Stomach smooth muscle (tissue), 2 donors: Measurements from ENCODE around the gene OSBP2.

Experiments used
- H3K27ac ChIP-seq: one replicate; pipeline ENCODE4 v1.7.0; 2013; ENCODE audit warnings: mild to moderate bottlenecking, low read length, inconsistent platforms
- H3K27me3 ChIP-seq, 2 donors: one replicate each; pipeline ENCODE4 v1.7.0; 2013; ENCODE audit warnings: low read length in 2 of 2; ENCODE audit not compliant: insufficient read depth in 2 of 2, control insufficient read depth in 1 of 2
- H3K36me3 ChIP-seq, 2 donors: one replicate each; pipeline ENCODE4 v1.7.0; 2013; ENCODE audit warnings: low read length in 2 of 2; ENCODE audit not compliant: control insufficient read depth in 2 of 2, insufficient read depth in 2 of 2
- H3K4me1 ChIP-seq: one replicate; pipeline ENCODE4 v1.7.0; 2013; ENCODE audit warnings: low read length; ENCODE audit not compliant: control insufficient read depth, insufficient read depth
- H3K4me3 ChIP-seq, 2 donors: one replicate each; pipeline ENCODE4 v1.7.0; 2013; ENCODE audit warnings: low read length in 2 of 2
- H3K9ac ChIP-seq, 2 donors: one replicate each; pipeline ENCODE4 v1.7.0; 2013; ENCODE audit warnings: low read length in 2 of 2, mild to moderate bottlenecking in 1 of 2
- H3K9me3 ChIP-seq, 2 donors: one replicate each; pipeline ENCODE4 v1.7.0; 2013; ENCODE audit warnings: low read length in 2 of 2; ENCODE audit not compliant: control insufficient read depth in 2 of 2
- donor health status: healthy.
- donor health status: Pancreatic carcinoma.

The OSBP2 gene

DNA sequence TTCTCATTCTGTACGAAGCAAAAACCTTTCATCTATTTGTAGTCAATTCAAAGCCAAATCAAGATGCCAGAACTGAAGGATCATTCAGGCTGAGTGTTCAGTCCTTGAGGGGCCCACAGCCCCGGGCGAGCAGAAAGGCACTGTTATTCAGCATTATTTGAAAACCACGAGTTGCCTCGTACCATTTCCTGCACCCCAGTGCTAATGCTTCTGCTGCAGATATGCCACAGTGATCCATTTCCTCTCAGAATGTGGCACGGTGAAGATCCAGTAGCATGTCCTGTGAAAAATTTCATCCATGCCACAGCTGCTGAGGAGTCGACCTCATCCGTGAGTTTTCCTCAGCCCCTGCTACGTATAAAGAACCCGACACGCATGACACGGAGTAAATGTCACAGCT lies 85.4 kb downstream of the OSBP2 start:
- no peak overlapping the region for H3K4me3 ChIP-seq
- H3K27ac ChIP-seq, result no peak overlapping the region
- H3K27me3 ChIP-seq, result no peaks in the 10 kb centered on the region
- no peak overlapping the region for H3K9ac ChIP-seq
- no peaks in the 10 kb centered on the region for H3K4me1 ChIP-seq
- no peaks in the 10 kb centered on the region for H3K9me3 ChIP-seq
- no peaks in the 10 kb centered on the region for H3K36me3 ChIP-seq

DNA sequence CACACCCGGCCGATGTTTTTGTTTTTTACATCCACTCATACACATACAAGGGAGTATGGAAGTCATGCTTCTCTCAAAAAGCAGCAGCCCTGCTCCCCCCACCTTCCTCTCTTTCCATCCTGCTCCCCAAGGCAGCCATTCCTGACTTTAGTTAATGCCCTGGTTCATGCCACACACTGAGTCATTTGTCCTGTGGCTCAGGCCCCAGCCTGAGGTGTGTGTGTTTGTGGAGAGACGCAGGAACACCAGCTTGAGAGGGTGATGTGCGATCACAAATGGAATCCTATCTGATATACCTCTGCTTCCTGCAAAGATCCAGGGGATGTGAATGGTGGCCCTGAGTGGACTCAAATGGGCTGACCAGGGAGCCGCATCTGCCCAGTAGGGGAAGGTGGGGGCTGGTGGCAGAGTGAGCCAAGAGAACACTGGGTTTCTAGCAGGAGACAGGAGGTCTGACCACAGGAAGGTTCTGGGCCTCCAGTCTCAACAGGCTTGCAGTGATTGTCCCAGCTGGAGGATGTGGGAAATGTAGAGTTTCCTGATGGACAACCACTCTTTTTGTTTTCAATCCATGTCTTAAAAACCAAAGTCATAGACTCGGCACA lies 86.7 kb downstream of the OSBP2 start:
- no peaks in the 10 kb centered on the region for H3K27me3 ChIP-seq
- H3K27ac ChIP-seq, result no peak overlapping the region
- H3K36me3 ChIP-seq, result no peaks in the 10 kb centered on the region
- H3K4me1 ChIP-seq, result no peaks in the 10 kb centered on the region
- H3K9me3 ChIP-seq, result no peaks in the 10 kb centered on the region
- no peak overlapping the region for H3K9ac ChIP-seq
- no peak overlapping the region for H3K4me3 ChIP-seq

DNA sequence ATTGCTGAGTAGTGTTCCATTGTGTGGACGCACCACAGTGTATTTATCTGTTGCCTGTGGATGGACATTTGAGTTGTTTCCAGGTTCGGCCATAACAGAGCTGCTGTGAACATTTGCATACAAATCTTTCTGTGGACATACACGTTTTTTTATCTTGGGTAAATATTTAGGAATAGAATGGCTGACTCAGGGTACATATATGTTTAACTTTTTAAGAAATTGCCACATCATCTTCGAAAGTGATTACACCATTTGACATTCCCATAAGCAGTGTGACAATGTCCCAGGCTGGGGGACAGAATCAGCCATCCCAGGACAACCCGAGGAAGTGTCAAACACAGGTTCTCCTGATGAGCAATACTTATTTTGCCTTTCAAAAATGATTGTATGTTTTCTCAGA lies 87.9 kb downstream of the OSBP2 start:
- Histone ChIP-seq H3K4me3 (no peak overlapping the region), H3K9ac (no peak overlapping the region), H3K36me3 (no peaks in the 10 kb centered on the region), H3K27me3 (no peaks in the 10 kb centered on the region), H3K9me3 (no peaks in the 10 kb centered on the region), H3K27ac (no peak overlapping the region), H3K4me1 (no peaks in the 10 kb centered on the region)

DNA sequence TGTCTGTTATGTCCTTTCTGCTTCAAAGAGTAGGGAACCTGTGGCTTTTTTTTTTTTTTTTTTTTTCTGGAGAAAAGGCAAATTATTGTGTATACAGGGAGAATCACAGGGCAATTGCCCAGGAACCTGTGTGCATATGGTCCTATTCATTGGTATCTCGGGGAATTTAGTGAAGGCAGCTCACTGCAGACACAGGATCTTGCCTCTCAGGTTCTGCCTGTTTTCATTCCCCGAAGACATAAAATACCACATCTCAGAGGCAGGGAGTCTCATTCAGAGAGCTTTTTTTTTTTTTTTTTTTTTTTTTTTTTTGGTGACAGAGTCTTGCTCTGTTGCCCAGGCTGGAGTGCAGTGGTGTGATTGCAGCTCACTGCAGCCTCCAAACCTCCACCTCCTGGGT lies 88.3 kb downstream of the OSBP2 start:
- Histone ChIP-seq H3K27me3 (no peaks in the 10 kb centered on the region), H3K27ac (no peak overlapping the region), H3K4me3 (no peak overlapping the region), H3K4me1 (no peaks in the 10 kb centered on the region), H3K9ac (no peak overlapping the region), H3K36me3 (no peaks in the 10 kb centered on the region), H3K9me3 (no peaks in the 10 kb centered on the region)

DNA sequence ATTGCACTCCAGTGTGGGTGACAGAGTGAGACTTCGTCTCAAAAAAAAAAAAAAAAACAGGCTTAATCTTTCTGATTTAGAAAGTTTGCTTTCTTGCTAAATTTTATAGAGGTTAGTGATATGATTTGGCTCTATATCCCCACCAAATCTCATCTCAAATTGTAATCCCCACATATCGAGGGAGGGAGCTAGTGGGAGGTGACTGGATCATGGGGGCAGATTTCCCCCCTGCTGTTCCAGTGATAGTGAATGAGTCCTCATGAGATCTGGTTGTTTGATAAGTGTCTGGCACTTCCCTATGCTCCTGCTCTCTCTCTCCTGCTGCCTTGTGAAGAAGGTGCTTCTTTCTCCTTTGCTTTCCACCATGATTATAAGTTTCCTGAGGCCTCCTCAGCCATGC lies 90.9 kb downstream of the OSBP2 start:
- no peaks in the 10 kb centered on the region for H3K36me3 ChIP-seq
- no peak overlapping the region for H3K4me3 ChIP-seq
- no peak overlapping the region for H3K9ac ChIP-seq

DNA sequence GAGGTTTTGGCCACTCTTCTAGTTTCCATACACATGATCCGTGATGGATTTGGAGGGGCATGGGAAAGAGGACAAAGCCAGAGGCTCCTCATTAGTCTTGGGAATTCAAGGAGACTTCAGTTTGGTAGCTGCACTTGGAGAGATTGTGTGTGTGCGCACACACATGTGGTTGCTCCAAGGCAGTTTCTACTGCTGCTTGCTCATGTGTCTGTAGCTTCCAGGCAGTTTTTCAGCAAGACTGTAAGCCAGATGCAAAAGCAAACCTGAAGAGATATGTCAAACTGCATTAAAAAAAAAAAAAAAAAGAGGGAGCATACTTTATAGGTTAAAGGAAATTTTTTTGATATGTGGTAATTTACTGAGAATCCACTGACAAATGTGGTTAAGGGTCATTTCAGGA lies 95.7 kb downstream of the OSBP2 start:
- no peaks in the 10 kb centered on the region for H3K9me3 ChIP-seq
- no peak overlapping the region for H3K4me3 ChIP-seq
- H3K27ac ChIP-seq, result no peak overlapping the region
- no peak overlapping the region for H3K9ac ChIP-seq
- no peaks in the 10 kb centered on the region for H3K4me1 ChIP-seq
- no peaks in the 10 kb centered on the region for H3K27me3 ChIP-seq
- H3K36me3 ChIP-seq, result no peaks in the 10 kb centered on the region

More for the DNA sequence above, 90.9 kb downstream of the OSBP2 start:
- Histone ChIP-seq H3K9me3 (no peaks in the 10 kb centered on the region), H3K4me1 (no peaks in the 10 kb centered on the region), H3K27ac (no peak overlapping the region), H3K27me3 (no peaks in the 10 kb centered on the region)

DNA sequence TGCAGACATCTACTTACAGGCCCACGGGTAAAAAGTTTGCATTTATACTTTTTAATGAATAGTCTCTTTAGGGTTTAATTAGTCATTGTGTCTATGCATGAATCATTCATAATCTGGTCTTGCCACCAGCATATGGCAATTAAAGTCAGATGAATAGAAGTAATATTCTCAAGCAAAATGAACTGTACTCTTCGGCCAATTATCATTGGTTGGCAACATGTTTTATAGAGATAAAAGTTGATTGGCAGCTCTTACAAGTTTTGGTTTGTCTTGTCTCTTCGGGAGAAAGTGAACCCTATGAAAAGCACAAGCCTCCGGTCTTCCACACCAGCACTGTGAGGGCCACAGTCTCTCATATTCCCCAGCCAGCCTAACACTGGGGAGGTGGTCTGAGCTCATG lies 97.8 kb downstream of the OSBP2 start:
- Histone ChIP-seq H3K27ac (no peak overlapping the region), H3K36me3 (no peaks in the 10 kb centered on the region), H3K27me3 (no peaks in the 10 kb centered on the region), H3K4me1 (no peaks in the 10 kb centered on the region), H3K9me3 (no peaks in the 10 kb centered on the region), H3K4me3 (no peak overlapping the region), H3K9ac (no peak overlapping the region)

DNA sequence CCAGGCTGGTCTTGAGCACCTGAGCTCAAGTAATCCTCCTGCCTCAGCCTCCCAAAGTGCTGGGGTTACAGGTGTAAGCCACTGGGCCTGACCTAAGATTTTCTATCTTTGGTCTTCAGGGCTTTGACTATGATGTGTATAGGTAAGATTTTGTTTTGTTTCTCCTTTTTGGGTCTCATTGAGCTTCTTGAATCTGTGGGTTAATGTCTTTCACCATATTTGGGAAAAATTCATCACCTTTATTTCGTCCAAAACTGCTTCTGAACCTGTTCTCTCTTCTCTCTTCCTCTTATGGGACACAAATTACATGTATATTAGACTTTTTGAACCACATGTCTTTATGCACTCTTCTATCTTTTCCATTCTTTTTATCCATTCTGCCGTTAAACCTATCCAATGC lies 100.4 kb downstream of the OSBP2 start:
- H3K27me3 ChIP-seq, result peaks cover 4 to 5% of the 10 kb centered on the region in 2 donors
- no peak overlapping the region for H3K9ac ChIP-seq
- no peak overlapping the region for H3K27ac ChIP-seq
- no peaks in the 10 kb centered on the region for H3K36me3 ChIP-seq
- H3K4me1 ChIP-seq, result no peaks in the 10 kb centered on the region
- H3K4me3 ChIP-seq, result no peak overlapping the region
- H3K9me3 ChIP-seq, result no peaks in the 10 kb centered on the region

DNA sequence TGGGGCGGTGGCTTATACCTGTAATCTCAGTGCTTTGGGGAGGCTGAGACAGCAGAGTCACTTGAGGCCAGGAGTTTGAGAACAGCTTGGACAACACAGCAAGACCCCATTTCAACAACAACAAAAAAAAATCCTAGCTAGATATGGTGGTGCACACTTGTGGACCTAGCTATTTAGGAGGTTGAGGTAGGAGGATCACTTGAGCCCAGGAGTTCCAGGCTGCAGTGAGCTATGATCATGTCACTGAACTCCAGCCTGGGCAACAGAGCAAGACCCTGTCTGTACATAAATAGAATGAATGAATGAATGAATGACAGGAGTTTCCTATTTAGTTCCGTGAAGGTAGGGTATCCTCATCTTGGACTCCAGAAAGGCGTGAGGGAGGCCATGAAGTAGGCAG lies 107.0 kb downstream of the OSBP2 start:
- peaks cover 5 to 10% of the 10 kb centered on the region in 2 donors for H3K27me3 ChIP-seq
- H3K9me3 ChIP-seq, result no peaks in the 10 kb centered on the region
- H3K27ac ChIP-seq, result no peak overlapping the region
- no peak overlapping the region for H3K4me3 ChIP-seq
- H3K36me3 ChIP-seq, result no peaks in the 10 kb centered on the region
- H3K4me1 ChIP-seq, result peaks cover 15% of the 10 kb centered on the region
- no peak overlapping the region for H3K9ac ChIP-seq

DNA sequence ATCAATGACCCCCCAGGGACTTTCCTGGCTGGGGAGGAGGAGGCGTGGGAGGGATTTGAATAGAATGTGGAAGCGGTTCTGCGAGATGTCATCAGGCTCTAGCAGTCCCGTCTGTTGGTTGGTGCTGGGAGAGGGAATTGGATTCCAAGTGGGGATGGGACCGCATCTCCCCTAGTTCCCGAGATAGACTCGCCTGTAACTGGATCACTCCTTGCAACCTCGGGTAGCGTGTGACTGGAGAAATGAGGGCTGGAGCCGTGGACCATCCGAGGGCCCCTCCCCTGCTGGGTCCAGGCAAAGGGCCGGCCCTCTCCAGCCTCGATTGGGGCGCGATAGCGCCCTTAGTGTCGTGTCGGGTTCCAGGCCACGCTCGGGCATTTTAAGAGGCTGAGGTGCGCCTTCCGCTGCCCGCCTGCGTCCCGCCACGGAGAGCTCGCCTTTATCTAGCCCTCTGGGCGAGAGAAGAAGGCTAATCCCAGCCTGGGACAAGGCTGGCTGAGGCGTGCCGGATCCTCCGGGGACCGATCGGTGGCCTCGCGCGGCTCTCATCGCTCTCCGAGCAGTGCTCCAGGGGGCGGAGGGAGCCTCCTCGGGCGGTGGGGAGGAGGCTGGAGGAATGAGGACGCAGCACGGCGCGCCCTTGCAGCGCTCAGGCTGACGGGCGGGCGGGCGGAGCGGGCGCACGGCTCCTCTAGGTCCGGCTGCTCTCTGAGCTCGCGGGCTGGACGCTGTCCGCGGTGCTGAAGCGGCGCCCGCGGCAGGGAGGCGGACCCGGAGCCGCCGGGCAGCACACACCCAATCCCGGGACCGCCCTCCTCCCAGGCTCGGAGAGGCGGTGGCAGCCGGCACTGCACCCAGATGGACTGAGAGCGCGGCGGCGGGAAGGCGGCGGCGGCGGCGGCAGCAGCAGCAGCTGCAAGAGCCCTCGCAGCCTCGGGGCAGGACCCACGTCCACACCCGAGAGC lies 107.8 kb downstream of the OSBP2 start:
- no peaks in the 10 kb centered on the region for H3K36me3 ChIP-seq
- H3K4me3 ChIP-seq, result peak overlapping the region; percentile 13 to 57
- peaks cover 15% of the 10 kb centered on the region for H3K4me1 ChIP-seq
- peaks cover 8 to 10% of the 10 kb centered on the region in 2 donors for H3K27me3 ChIP-seq
- no peaks in the 10 kb centered on the region for H3K9me3 ChIP-seq
- H3K9ac ChIP-seq, result no peak overlapping the region
- no peak overlapping the region for H3K27ac ChIP-seq

DNA sequence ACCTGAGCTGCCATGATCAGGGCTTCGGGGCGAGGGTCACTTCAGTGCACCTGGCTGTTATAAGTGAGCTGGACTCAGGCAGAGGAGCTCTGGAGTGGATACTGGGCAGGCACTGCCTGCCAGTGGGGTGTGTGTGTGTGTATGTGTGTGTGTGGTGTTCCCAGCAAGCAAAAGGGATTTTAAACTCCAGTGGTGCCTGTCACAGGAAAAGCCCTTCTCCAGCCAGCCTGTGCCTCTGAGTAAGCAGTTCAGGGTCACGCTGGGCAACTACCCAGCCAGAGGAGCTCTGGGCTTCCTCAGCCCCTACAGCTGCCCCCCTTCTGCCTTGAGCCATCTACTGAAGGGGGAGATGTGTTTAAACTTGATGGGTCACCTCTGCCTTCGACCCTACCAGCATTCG lies 109.0 kb downstream of the OSBP2 start:
- no peak overlapping the region for H3K9ac ChIP-seq
- no peaks in the 10 kb centered on the region for H3K36me3 ChIP-seq
- H3K27ac ChIP-seq, result no peak overlapping the region
- no peak overlapping the region for H3K4me3 ChIP-seq
- H3K27me3 ChIP-seq, result peaks cover 8 to 10% of the 10 kb centered on the region in 2 donors
- peaks cover 15% of the 10 kb centered on the region for H3K4me1 ChIP-seq
- no peaks in the 10 kb centered on the region for H3K9me3 ChIP-seq
